K562 (cell line): ENCODE results near the gene KLRB1.

ENCODE experiments used
- BRCA1 ChIP-seq, 2 experiments: fragments of 450-650 bp in 1 of 2; sonication (generic) in 1 of 2; formaldehyde crosslinking in 1 of 2; IDR thresholded peaks; 2 replicates each; pipeline versions ENCODE4 v1.5.0 to v1.6.1; 2017 to 2020; ENCODE audit warnings: mild to moderate bottlenecking in 1 of 2, missing genetic modification reagents in 1 of 2
- MEF2A ChIP-seq: IDR thresholded peaks from 2 replicates; pipeline ENCODE4 v1.6.1; 2011; ENCODE audit warnings: low read depth, mild to moderate bottlenecking, low read length, moderate library complexity; ENCODE audit not compliant: control insufficient read depth
- NR2C2 ChIP-seq, 2 experiments: fragments of 200-800 bp in 1 of 2; sonication (Bioruptor generic) in 1 of 2; sonication (generic) in 1 of 2; formaldehyde crosslinking in 1 of 2; IDR thresholded peaks; 2 replicates each; pipeline versions ENCODE4 v1.6.1 to v1.8.0; 2016 to 2022; ENCODE audit warnings: mild to moderate bottlenecking in 1 of 2, missing compliant biosample characterization in 1 of 2, missing genetic modification characterization in 1 of 2, missing genetic modification reagents in 1 of 2
- TARDBP ChIP-seq: fragments of 450-650 bp; IDR thresholded peaks from 2 replicates; pipeline ENCODE4 v1.6.1; 2016
- ZNF23 ChIP-seq: fragments of 250-450 bp; sonication (Bioruptor Pico); IDR thresholded peaks from 2 replicates; pipeline ENCODE4 v1.4.0; 2020; ENCODE audit warnings: mild to moderate bottlenecking
- TF ChIP-seq, protein P1 (sequence below): fragments of 200-600 bp; sonication (generic); IDR thresholded peaks from one replicate; pipeline ENCODE4 v1.6.1; 2012; ENCODE audit warnings: mild to moderate bottlenecking, low read depth, low read length, inconsistent platforms
- TF ChIP-seq, protein P2 (sequence below): fragments of 450-650 bp; formaldehyde crosslinking; IDR thresholded peaks from 2 replicates; pipeline ENCODE4 v1.4.0; 2020; ENCODE audit warnings: mild to moderate bottlenecking, moderate library complexity

GRCh38 chr12:9606247-9606646 is 1.5 kb downstream of the KLRB1 start:
- TF ChIP-seq, protein P1, sequence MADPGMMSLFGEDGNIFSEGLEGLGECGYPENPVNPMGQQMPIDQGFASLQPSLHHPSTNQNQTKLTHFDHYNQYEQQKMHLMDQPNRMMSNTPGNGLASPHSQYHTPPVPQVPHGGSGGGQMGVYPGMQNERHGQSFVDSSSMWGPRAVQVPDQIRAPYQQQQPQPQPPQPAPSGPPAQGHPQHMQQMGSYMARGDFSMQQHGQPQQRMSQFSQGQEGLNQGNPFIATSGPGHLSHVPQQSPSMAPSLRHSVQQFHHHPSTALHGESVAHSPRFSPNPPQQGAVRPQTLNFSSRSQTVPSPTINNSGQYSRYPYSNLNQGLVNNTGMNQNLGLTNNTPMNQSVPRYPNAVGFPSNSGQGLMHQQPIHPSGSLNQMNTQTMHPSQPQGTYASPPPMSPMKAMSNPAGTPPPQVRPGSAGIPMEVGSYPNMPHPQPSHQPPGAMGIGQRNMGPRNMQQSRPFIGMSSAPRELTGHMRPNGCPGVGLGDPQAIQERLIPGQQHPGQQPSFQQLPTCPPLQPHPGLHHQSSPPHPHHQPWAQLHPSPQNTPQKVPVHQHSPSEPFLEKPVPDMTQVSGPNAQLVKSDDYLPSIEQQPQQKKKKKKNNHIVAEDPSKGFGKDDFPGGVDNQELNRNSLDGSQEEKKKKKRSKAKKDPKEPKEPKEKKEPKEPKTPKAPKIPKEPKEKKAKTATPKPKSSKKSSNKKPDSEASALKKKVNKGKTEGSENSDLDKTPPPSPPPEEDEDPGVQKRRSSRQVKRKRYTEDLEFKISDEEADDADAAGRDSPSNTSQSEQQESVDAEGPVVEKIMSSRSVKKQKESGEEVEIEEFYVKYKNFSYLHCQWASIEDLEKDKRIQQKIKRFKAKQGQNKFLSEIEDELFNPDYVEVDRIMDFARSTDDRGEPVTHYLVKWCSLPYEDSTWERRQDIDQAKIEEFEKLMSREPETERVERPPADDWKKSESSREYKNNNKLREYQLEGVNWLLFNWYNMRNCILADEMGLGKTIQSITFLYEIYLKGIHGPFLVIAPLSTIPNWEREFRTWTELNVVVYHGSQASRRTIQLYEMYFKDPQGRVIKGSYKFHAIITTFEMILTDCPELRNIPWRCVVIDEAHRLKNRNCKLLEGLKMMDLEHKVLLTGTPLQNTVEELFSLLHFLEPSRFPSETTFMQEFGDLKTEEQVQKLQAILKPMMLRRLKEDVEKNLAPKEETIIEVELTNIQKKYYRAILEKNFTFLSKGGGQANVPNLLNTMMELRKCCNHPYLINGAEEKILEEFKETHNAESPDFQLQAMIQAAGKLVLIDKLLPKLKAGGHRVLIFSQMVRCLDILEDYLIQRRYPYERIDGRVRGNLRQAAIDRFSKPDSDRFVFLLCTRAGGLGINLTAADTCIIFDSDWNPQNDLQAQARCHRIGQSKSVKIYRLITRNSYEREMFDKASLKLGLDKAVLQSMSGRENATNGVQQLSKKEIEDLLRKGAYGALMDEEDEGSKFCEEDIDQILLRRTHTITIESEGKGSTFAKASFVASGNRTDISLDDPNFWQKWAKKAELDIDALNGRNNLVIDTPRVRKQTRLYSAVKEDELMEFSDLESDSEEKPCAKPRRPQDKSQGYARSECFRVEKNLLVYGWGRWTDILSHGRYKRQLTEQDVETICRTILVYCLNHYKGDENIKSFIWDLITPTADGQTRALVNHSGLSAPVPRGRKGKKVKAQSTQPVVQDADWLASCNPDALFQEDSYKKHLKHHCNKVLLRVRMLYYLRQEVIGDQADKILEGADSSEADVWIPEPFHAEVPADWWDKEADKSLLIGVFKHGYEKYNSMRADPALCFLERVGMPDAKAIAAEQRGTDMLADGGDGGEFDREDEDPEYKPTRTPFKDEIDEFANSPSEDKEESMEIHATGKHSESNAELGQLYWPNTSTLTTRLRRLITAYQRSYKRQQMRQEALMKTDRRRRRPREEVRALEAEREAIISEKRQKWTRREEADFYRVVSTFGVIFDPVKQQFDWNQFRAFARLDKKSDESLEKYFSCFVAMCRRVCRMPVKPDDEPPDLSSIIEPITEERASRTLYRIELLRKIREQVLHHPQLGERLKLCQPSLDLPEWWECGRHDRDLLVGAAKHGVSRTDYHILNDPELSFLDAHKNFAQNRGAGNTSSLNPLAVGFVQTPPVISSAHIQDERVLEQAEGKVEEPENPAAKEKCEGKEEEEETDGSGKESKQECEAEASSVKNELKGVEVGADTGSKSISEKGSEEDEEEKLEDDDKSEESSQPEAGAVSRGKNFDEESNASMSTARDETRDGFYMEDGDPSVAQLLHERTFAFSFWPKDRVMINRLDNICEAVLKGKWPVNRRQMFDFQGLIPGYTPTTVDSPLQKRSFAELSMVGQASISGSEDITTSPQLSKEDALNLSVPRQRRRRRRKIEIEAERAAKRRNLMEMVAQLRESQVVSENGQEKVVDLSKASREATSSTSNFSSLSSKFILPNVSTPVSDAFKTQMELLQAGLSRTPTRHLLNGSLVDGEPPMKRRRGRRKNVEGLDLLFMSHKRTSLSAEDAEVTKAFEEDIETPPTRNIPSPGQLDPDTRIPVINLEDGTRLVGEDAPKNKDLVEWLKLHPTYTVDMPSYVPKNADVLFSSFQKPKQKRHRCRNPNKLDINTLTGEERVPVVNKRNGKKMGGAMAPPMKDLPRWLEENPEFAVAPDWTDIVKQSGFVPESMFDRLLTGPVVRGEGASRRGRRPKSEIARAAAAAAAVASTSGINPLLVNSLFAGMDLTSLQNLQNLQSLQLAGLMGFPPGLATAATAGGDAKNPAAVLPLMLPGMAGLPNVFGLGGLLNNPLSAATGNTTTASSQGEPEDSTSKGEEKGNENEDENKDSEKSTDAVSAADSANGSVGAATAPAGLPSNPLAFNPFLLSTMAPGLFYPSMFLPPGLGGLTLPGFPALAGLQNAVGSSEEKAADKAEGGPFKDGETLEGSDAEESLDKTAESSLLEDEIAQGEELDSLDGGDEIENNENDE, result no peak
- TF ChIP-seq MEF2A (no peak), NR2C2 (CRISPR knock-in tag; IDR thresholded peaks at IDR 0.05) (no peak), NR2C2 (tag; IDR thresholded peaks at IDR 0.05) (no peak), TARDBP (no peak), BRCA1 (IDR thresholded peaks at IDR 0.05) (no peak), BRCA1 (CRISPR knock-in tag; IDR thresholded peaks at IDR 0.05) (no peak), ZNF23 (CRISPR knock-in tag) (no peak)
- TF ChIP-seq, protein P2, sequence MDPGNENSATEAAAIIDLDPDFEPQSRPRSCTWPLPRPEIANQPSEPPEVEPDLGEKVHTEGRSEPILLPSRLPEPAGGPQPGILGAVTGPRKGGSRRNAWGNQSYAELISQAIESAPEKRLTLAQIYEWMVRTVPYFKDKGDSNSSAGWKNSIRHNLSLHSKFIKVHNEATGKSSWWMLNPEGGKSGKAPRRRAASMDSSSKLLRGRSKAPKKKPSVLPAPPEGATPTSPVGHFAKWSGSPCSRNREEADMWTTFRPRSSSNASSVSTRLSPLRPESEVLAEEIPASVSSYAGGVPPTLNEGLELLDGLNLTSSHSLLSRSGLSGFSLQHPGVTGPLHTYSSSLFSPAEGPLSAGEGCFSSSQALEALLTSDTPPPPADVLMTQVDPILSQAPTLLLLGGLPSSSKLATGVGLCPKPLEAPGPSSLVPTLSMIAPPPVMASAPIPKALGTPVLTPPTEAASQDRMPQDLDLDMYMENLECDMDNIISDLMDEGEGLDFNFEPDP, result no peak
